ENCODE measurements around the gene ZNF512B. TPM values are rescaled to one million over a fixed set of nuclear protein-coding genes. Genes with fewer than 3 reads are reported as not detected.

ZNF512B gene
- total RNA-seq, 1 donor from 2014 or later: 4.5 TPM

DNA sequence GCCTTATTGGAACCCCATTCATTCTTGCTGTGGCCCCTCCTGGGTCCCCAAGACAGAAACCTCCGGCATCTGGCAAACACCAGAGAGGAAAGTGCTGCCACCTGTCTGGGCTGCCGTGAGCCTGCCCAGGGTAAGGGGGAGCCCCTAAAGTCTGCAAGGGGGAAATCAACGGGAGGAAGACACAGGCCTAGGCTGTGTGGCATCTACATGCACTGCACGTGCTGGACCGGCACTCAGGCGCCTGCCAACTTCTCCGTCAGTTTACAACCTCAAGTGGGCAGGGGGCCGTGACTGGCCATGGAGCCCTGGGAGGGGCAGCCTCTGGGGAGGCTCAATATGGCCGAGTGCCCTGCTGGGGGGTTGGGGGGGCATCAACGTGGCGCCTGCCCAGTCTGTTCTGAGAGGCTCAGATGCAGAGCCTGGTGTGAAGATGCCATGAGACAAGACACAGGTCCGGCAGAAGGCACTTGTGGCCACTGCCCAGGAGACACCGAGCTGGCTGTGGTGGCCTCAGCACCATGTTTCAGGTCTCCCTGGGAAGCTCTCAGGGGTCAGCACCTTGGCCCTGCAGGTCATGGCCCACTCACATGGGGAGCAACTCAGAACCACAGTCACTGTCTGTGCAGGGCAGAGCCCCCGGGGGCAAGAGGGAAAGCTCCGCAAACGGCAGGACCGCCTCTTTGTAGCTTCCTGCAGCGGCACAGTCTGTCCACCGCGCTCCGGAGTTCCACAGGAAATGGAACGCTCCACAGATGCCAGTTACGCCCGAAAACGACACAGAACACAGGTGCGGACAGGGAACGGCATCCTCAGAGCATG is 21.9 kb downstream of the ZNF512B start:
- DNase-seq (ENCODE audit: low read depth) (no peak), FAIRE-seq (no peak)
- TF ChIP-seq, protein P1, sequence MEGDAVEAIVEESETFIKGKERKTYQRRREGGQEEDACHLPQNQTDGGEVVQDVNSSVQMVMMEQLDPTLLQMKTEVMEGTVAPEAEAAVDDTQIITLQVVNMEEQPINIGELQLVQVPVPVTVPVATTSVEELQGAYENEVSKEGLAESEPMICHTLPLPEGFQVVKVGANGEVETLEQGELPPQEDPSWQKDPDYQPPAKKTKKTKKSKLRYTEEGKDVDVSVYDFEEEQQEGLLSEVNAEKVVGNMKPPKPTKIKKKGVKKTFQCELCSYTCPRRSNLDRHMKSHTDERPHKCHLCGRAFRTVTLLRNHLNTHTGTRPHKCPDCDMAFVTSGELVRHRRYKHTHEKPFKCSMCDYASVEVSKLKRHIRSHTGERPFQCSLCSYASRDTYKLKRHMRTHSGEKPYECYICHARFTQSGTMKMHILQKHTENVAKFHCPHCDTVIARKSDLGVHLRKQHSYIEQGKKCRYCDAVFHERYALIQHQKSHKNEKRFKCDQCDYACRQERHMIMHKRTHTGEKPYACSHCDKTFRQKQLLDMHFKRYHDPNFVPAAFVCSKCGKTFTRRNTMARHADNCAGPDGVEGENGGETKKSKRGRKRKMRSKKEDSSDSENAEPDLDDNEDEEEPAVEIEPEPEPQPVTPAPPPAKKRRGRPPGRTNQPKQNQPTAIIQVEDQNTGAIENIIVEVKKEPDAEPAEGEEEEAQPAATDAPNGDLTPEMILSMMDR (IDR thresholded peaks at IDR 0.05; ENCODE audit: insufficient read depth, low read length, severe bottlenecking): no peak
- Histone ChIP-seq H3K4me3 (ENCODE audit: low read depth, low read length) (no peak overlapping the region), H3K27me3 (ENCODE audit: control insufficient read depth, insufficient read depth, low read length) (no peaks in the 10 kb centered on the region), H3K36me3 (ENCODE audit: control insufficient read depth, insufficient read depth, low read length) (peaks cover 24% of the 10 kb centered on the region)

DNA sequence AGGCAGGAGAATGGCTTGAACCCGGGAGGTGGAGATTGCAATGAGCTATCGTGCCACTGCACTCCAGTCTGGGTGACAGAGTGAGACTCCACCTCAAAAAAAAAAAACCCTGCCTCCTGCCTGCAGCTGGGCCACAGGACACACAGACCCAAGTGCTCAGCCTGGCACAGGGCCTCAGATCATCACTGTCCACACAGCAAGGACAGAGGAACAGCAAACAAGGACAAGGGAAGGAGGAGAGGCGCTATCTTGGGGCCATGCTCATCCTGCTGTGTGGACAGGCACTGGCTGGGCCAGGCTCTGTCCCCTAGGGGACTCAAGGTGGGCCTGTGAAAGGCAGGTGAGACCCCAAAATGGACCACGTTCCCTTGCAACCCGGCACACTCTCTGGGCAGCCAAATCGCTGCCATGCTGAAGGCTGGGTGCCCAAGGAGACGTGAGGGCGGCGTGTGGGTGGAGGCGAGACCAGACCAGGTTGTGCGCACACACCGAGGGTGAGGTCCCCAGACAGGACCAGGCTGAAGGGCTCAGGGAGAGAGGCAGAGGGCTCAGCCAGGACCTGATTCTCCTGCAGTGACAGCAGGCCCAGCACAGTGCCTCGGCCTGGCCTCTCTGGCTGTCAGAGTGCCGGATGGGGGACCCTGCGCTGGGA is 22.6 kb downstream of the ZNF512B start:
- DNase-seq (ENCODE audit: low read depth): no peak
- Histone ChIP-seq H3K27me3 (ENCODE audit: control insufficient read depth, insufficient read depth, low read length) (no peaks in the 10 kb centered on the region), H3K36me3 (ENCODE audit: control insufficient read depth, insufficient read depth, low read length) (peaks cover 23% of the 10 kb centered on the region), H3K4me3 (ENCODE audit: low read depth, low read length) (no peak overlapping the region)
- TF ChIP-seq, protein P1 (IDR thresholded peaks at IDR 0.05; ENCODE audit: insufficient read depth, low read length, severe bottlenecking): no peak
- no peak for FAIRE-seq

- FAIRE-seq: no peak
- Histone ChIP-seq H3K36me3 (ENCODE audit: control insufficient read depth, insufficient read depth, low read length) (peaks cover 23% of the 10 kb centered on the region), H3K27me3 (ENCODE audit: control insufficient read depth, insufficient read depth, low read length) (no peaks in the 10 kb centered on the region), H3K4me3 (ENCODE audit: low read depth, low read length) (no peak overlapping the region)
- TF ChIP-seq, protein P1 (IDR thresholded peaks at IDR 0.05; ENCODE audit: insufficient read depth, low read length, severe bottlenecking): no peak
- no peak for DNase-seq (ENCODE audit: low read depth)
These were observed 23.5 kb downstream of the ZNF512B start for GRCh38 chr20:63945921-63946920.

DNA sequence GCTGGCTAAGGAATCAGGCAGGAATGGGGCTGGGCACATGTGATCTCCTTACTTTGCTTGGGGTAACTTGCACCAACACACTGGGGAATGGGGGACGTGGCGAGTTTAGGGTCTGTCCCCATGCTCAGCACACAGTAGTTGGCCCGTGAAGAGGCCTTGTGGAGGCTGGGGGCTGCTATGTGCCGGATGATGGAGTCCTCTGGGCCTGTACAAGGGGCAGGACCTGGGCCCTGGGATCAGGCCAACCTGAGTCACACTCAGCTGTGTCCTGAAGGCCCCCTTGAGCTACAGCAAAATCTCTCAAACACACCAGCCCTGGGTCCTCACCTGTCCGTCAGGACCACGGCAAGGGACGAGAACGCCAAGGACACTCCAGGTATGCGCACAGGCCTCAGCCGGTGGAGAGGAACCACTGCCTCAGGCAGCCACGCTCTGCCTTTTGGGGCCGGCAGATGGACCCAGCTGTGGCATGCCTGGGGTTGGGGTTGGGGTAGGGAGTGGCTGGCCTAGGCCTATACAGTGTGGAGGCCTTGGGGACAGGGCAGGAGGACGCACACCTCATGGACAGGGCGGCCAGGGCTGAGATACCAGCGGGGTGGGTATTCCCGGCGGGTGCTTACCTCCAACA is 24.6 kb downstream of the ZNF512B start:
- peaks cover 28% of the 10 kb centered on the region for H3K36me3 ChIP-seq (ENCODE audit: control insufficient read depth, insufficient read depth, low read length)
- TF ChIP-seq, protein P1 (IDR thresholded peaks at IDR 0.05; ENCODE audit: insufficient read depth, low read length, severe bottlenecking): no peak
- no peak for FAIRE-seq

More for the DNA sequence above, 24.6 kb downstream of the ZNF512B start:
- Histone ChIP-seq H3K27me3 (ENCODE audit: control insufficient read depth, insufficient read depth, low read length) (no peaks in the 10 kb centered on the region), H3K4me3 (ENCODE audit: low read depth, low read length) (no peak overlapping the region)
- no peak for DNase-seq (ENCODE audit: low read depth)

Data from bronchial epithelial cell (primary cell).